AG10803 (cell line): ENCODE data around the gene CENPH.
"Not testable (repeated sequence)": the region's sequence is repeated elsewhere in the genome, so short reads cannot be mapped to it uniquely, and the experiment has no call there.

Experiments used
- DNase-seq: peaks from one replicate; pipeline ENCODE4 v3.0.0; 2010; ENCODE audit warnings: low read depth
- H3K4me3 ChIP-seq: 2 replicates; pipeline ENCODE4 v1.5.1; 2011; ENCODE audit warnings: mild to moderate bottlenecking, low read length, control low read depth
- TF ChIP-seq, protein P1 (sequence below): conservative IDR thresholded peaks from 2 replicates; pipeline ENCODE4 v1.5.1; 2011; ENCODE audit warnings: mild to moderate bottlenecking, low read length, control low read depth, inconsistent platforms

CENPH gene

DNA sequence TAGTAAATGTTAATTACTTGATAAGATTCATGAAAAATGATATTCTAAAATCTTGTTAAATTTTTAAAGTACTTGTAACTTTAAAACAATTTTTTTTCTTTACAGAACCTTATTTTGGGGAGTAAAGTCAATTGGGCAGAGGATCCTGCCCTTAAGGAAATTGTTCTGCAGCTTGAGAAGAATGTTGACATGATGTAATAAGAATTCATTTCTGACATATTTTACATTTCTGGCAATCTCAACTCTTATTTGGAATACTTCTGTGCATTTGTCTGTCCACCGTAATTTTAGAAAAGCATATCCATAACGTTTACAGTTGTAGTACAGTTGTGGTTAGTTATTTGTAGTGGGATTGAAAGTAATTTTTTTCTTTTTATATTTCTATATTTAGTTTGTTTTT is 20.2 kb downstream of the CENPH start:
- TF ChIP-seq, protein P1, sequence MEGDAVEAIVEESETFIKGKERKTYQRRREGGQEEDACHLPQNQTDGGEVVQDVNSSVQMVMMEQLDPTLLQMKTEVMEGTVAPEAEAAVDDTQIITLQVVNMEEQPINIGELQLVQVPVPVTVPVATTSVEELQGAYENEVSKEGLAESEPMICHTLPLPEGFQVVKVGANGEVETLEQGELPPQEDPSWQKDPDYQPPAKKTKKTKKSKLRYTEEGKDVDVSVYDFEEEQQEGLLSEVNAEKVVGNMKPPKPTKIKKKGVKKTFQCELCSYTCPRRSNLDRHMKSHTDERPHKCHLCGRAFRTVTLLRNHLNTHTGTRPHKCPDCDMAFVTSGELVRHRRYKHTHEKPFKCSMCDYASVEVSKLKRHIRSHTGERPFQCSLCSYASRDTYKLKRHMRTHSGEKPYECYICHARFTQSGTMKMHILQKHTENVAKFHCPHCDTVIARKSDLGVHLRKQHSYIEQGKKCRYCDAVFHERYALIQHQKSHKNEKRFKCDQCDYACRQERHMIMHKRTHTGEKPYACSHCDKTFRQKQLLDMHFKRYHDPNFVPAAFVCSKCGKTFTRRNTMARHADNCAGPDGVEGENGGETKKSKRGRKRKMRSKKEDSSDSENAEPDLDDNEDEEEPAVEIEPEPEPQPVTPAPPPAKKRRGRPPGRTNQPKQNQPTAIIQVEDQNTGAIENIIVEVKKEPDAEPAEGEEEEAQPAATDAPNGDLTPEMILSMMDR, result no peak
- DNase-seq, result peak; percentile 60
- no peak overlapping the region for H3K4me3 ChIP-seq

DNA sequence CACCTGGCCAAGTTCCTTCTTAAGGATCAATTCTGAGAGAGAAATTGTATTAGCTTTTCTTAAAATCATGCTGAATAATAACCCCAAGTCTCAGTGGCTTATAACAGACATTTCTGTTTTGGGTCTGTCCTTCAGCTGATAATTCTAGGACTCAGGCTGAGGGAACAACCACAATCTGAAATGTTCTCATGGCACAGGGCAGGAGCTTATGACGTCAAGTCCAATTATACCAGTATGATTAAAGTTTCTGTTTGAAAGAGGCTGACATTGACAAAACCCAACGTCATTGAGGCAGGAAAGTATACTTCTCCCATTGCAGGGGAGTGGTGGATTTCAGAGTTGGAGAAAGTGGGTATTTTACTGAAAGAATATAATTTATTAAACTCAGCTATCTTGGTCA is 21.8 kb downstream of the CENPH start:
- DNase-seq, result no peak
- TF ChIP-seq, protein P1, result no peak
- H3K4me3 ChIP-seq, result no peak overlapping the region

DNA sequence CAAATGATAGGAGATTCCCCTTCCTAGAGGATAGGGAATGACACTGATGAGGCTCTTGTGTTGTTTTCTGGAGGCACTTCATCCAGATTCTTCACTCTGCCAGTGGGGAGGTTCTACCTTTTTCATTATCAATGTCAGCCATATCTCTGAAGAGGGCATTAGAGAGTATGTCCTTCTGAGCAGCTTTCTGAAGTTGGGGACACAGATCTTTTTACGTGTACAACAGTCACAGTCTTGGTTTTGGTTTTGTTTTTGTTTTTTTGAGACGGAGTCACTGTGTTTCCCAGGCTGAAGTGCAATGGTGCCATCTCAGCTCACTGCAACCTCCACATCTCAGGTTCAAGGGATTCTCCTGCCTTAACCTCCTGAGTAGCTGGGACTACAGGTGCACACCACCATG is 22.6 kb downstream of the CENPH start:
- DNase-seq, result no peak
- TF ChIP-seq, protein P1, result no peak
- no peak overlapping the region for H3K4me3 ChIP-seq

DNA sequence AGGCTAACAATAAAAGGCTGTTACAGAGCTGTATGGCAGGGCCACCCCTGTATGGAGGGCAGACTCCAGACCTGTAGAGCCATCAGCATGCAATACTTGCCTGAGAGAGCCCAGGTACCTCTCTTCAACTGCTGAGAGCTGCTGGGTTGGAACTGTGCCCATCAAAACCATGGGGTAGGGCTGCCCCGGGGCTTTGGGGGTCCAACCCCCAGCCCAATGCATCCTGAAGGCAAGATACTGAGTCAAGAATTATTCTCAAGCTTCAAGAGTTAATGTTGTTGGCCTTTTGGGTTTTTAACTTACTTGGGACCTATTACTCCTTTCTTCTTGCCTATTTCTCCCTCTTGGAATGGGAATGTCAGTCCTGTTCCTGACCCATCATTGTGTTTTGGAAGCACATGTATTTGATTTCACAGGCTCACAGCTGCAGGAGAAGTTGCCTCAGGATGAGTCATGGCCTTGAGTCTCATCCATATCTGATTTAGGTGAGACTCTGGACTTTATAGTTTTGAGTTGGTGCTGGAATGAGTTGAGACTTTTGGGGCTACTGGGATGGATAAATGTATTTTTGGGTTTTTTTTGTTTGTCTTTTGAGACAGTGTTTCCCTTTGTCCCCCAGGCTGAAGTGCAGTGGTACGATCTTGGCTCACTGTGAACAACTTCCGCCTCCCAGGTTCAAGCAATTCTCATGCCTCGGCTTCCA is 24.3 kb downstream of the CENPH start:
- no peak overlapping the region for H3K4me3 ChIP-seq
- TF ChIP-seq, protein P1, result no peak
- peak; percentile 74 for DNase-seq

DNA sequence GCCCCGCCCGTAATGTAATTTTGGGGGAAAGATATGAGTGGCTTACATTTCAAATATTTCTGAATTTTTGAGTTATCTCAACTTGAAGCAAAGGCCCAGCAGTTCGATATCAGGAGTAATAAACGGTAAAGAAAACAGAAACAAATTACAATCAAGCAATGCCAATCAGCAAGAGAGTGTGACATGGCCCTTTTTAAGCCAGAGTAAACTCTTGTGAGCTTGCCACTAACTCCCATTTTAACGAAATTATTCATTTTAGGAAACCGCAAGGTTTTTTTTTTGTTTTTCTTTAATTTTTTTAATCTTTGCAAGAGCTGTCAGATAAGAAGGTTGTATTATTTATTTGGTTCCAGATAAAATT is 27.7 kb downstream of the CENPH start:
- H3K4me3 ChIP-seq, result peak overlapping the region; percentile 99
- TF ChIP-seq, protein P1, result no peak
- DNase-seq, result no peak

DNA sequence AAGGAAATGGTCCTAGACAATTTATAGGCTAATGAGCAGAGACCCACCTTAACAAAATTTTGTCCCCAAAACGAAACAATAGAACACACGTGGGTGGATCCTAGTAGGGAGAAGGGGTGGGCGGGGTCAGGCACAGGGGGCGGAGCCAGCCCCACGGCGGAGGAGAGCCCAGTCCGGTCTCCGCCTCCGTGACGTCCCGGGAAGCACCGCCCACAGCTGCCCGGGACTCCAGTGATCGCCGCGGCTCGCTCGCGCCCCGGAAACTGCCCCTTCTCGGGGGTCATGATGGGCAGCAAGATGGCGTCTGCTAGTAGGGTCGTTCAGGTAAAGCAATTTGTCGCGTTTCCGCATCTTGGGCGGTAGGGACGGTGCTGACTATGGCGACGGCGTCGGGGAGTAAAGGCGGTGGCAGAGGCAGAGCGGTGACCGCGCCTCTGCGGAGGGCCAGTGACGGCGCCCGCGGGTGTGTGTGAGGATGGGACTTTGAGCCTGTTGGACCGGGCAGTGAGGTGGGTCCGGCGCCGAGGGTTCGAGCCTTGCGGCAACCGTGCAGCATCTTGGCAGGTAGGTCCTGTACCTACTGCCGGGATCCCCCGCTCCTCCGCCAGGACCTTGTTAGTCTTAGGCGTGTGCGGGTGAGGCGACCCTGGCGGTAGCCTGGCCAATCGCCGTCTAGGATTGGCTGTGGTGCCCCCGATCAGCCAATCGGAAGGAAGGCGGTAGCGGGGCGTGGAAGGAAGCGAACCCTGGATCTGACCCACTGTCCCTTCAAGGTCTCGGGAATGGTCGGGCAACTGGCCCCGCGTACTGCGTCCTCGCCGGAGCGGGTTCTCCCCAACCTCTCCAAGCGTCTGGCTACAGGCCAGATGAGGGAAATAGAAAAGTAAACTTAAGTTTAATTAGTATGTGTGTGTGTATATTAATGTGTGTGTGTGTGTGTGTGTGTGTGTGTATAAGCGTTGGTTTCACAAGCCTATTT is 28.5 kb downstream of the CENPH start:
- peak overlapping the region; percentile 99 for H3K4me3 ChIP-seq
- TF ChIP-seq, protein P1, result peak; percentile 34
- DNase-seq, result peak; percentile 87

DNA sequence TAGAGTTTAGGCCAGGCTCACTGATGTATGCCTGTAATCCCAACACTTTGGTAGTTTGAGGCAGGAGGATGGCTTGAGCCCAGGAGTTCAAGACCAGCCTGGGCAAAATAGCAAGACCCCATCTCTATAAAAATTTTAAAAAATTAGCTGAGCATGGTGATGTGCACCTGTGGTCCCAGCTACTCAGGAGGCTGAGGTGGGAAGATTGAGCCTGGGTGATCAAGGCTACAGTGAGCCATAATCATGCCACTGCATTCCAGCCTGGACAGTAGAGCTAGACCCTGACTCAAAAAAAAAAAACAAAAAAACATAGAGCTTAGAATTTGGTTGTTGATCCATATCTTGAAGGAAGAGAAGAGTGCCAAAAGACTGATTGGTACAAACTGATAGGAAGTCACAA is 30.6 kb downstream of the CENPH start:
- no peak overlapping the region for H3K4me3 ChIP-seq
- TF ChIP-seq, protein P1, result no peak
- no peak for DNase-seq

DNA sequence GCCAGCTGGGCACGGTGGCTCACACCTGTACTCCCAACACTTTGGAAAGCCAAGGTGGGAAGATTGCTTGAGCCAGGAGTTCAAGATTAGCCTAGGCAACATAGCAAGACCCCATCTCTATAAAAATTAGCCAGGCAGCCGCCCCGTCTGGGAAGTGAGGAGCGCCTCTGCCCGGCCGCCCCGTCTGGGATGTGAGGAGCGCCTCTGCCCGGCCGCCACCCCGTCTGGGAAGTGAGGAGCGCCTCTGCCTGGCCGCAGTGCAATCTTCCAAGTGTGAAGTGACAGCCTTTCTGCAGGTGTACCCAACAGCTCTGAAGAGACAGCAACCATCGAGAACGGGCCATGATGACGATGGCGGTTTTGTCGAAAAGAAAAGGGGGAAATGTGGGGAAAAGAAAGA is 31.0 kb downstream of the CENPH start:
- DNase-seq, result not testable (repeated sequence)

DNA sequence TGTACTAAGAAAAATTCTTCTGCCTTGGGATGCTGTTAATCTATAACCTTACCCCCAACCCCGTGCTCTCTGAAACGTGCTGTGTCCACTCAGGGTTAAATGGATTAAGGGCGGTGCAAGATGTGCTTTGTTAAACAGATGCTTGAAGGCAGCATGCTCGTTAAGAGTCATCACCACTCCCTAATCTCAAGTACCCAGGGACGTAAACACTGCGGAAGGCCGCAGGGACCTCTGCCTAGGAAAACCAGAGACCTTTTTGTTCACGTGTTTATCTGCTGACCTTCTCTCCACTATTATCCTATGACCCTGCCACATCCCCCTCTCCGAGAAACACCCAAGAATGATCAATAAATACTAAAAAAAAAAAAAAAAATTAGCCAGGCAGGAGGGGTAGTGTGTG is 31.4 kb downstream of the CENPH start:
- DNase-seq, H3K4me3 ChIP-seq: not testable (repeated sequence)

More for the DNA sequence above, 31.0 kb downstream of the CENPH start:
- not testable (repeated sequence) for H3K4me3 ChIP-seq
